Measurements from ENCODE around the gene PLB1.

PLB1 gene

DNA sequence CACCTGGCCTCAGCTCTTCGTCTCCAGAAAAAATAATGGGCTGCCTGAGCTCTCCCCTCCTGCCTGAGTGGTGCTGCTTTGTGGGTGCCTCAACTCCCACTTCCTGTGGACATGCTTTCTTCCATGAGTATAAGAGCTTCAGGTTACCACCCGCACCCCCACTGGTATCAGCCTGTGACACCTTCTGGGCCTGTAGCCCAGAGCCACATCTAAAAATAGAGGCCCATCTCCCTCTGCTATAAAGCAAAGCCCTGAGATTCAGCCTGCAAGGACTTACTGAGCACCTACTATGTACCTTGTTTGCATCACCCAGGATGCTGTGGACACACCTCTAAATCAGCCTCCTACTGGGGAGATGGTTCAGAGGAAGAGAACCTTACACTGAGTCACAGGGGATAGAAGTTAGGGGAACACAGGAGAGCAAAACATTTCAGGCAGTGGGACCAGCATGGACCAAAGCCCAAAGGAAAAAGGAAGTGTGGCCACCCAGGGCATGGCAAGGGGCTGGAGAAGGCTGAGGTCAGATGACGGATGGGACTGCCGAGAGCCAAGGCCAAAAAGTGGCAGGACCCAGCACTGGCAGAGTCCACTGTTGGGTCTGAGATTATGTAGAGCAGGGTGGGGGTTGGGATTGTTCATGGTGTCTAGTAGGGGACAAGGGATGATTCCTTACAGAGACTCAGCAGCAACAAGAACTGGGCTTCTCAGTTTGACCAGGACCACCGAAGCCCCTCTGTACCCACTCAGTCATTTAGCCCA, 132.0 kb downstream of the PLB1 start:
- DNase-seq (ENCODE audit: low read depth), result no peak

DNA sequence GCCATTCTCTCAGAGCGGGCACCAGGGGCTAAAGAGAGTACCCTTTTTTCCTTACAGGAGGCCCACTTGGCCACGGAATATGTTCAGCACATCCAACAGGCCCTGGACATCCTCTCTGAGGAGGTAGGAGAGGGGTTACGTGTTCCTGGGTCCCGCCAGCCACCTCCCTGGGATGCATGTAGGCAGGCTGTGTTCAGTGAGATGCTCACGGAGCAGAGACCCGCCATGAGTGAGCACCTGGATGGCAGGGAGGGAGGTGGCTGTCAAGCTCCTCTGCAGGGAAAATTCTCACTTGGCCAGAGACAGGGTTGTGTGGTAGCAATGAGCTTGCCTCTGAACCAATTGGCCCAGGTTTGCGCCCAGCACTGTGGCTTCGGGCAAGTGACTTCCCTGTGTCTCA, 132.6 kb downstream of the PLB1 start:
- DNase-seq (ENCODE audit: low read depth), result no peak

- DNase-seq (ENCODE audit: low read depth), result no peak
Observed at GRCh38 chr2:28628987-28629386, 133.1 kb downstream of the PLB1 start.

- no peak for DNase-seq (ENCODE audit: low read depth)
Observed at GRCh38 chr2:28629910-28630309, 134.1 kb downstream of the PLB1 start.

DNA sequence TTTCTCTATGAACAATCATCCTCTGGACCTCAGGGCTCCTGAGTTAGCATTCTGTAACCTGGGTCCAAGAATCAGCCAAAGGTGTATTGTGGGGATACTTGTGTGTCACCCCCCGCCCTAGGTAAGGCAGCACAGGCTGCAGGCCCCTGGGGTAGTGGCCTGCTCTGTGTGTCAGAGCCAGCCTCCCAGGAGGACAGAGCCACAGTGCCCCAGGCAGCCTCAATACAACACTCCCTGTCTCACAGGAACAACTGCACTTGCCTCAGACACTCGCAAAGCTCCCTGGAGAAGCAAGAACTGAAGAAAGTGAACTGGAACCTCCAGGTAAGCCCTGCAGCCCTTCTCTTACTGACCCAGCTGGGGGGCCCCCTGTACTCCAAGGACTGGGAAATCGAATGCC, 134.5 kb downstream of the PLB1 start:
- DNase-seq (ENCODE audit: low read depth), result no peak

DNA sequence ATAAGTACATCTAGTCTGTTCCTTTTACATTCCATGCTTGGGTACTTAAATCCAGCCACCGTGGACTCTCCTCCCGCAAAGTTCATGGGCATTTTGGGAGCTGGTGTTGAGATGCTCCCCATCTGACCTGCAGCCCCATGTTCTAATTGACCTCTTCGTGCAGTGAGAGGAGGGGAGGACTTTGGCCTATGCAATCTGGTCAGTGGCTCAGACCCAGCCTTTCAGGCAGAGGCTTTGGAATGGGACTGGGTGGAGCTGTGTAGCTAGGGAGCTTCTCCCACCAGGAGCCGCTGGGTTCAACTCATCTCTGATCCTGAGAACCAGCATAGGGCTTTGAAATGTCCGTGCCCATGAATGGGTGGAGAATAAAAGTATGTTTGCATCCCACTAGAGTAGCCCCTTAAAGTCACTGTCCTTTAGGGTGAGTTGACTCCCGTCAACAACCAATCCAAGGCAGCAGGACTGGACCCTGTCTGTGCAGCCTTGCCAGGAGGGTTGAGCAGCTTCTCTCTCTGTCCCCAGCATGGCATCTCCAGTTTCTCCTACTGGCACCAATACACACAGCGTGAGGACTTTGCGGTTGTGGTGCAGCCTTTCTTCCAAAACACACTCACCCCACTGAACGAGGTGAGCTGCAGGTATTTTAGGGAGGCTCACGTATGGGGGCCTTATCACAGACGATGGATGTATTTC, 135.8 kb downstream of the PLB1 start:
- DNase-seq (ENCODE audit: low read depth), result no peak

GRCh38 chr2:28632791-28633190, 136.9 kb downstream of the PLB1 start:
- no peak for DNase-seq (ENCODE audit: low read depth)

DNA sequence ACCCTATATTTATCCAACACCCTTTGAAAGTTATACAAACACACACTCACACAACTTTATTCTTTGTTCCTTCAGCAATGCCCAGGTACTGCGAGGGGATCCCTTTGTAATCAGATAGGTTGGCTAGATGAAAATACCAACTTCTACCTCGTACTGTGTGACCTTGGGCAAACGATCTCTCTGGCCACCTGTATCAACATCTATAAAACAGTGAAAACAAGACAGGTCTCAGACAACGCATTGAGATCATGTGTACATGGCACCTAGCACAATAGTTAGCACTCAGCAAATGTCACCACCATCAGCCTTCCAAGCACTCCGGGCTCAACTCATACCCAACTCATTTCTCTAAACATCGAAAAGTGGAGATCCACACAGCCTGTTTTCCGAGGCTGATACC, 137.3 kb downstream of the PLB1 start:
- DNase-seq (ENCODE audit: low read depth), result no peak

DNA sequence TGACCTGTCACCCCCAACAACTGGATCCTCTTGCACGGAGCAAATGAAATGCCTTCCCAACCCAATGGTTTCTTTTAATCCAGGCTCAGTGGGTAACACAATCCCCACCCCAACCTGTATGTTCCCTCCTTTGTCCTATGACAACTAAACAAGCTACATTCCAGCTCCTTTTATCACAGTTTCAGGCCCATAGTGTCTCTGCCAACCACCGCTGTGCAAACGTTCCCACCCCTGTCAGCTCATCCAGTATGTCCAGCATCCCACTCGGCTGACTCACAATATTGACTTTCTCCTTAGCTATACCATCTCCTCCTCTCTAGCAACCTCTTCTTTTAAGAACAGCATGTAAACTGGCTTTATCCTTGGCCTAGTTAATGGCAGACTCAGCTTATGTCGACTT, 137.9 kb downstream of the PLB1 start:
- no peak for DNase-seq (ENCODE audit: low read depth)

GRCh38 chr2:28635191-28635611, 139.3 kb downstream of the PLB1 start:
- no peak for DNase-seq (ENCODE audit: low read depth)

GRCh38 chr2:28636491-28636890, 140.6 kb downstream of the PLB1 start:
- no peak for DNase-seq (ENCODE audit: low read depth)

GRCh38 chr2:28637066-28638047, 141.5 kb downstream of the PLB1 start:
- no peak for DNase-seq (ENCODE audit: low read depth)

DNA sequence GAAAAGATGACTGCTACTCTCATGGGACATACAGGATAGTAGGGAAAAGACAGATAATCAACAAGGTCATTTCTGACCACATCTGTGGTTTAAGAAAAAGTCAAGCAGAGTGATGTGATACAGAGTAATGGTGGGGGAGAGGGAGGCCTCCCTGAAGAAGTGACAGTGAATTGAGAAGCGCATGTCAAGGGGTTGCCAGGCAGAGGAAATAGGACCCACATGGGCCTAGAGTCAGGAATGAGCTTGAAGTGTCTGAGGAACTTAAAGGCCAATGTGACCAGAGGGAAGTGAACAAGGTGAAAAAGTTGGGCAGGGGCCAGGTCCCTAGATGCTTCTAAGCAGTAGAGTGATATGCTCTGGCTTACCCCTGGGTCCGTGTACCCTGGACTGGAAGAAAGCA, 142.2 kb downstream of the PLB1 start:
- DNase-seq (ENCODE audit: low read depth), result no peak

DNA sequence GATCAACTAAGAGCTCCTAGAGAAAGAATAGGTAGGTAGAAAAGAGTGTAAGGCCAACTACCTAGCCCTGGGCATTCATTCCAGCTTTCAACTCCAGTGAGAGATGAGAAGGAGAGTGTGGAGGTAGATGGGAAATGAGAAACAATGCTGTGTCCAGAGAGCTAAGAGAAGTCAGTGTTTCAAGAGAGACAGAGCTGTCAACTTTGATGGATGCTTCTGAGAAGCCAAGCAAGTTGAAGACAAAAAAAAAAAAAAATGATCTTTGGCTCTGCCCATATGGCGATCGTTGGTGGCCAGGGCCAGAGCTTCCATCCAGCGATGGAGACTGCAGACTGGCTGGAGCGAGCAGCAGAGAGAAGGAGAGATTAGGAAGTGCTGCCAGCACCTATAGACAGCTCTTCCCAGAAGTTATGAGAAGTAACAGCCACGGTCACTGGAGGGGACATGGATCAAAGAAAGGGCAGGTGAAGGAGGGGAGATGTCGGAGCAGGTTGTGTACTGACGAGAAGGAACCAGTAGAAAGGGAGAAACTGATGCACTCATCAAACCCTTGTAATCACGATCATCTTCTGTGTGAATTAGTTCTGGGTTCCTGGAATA, 143.3 kb downstream of the PLB1 start:
- DNase-seq (ENCODE audit: low read depth), result no peak

DNA sequence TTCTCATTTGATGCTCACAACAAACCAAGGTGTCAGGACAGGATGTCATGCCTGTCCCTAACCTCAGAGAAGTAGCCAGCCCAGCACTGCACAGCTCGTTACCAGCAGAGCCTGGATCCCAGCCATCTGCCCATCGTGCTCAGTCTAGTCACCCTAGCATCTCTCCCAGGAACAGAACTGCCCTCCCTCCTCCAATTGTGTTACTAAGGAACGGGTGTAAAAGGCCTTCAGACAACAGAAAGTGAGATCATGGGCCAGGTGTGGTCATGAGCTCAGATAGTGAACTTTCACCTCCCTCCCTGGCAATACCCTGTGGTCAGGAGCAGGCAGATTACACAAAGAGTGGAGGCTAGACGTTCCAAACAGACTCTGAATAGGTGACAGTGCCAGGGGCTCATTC, 144.0 kb downstream of the PLB1 start:
- no peak for DNase-seq (ENCODE audit: low read depth)

DNA sequence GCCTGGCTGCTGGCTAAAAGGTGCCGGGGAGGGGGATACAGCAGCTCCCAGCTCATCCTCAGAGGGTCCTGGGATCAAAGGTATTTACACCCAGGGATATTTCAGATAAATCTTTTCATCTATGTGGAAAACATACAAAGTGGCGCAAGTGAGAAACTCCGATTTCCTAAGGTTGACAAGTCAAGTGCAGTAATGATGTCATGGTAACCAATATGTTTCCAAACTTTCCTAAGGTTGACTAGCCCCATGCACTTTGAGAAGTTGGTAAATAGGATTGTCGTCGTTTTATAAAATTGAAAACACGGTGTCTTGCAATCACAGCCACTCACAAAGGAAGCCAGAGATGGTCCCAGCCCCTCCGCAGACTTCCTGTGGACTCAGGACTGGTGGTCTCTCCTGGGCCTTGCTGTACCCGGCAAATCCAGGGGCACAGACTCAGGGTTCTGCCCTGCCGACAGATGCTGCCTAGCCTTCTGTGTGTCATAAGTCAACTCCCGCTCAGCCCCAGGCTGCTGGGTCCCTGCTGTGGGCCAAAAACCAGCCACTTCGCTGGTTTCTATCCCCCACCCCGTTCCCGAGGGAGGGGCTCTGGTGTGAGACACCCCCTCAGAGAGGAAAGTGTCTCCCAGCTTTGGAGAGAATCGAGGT, 144.5 kb downstream of the PLB1 start:
- no peak for DNase-seq (ENCODE audit: low read depth)

DNA sequence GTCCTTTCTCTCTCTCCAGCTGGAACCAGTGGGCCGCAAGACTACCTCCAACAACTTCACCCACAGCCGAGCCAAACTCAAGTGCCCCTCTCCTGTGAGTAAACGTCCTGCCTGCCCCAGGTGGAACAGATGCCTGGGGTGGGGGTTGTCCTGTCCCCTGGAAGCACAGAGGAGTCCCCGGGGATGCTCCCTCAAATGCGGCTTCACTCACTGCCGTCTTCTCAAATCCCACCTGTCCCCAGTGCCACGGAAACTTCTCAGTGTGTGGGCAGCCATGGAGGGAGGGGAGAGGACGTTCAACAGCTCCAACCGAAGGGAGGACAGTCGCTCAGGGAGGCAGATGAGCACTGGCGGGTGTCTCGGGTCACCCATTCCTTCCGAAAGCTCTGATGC, 145.0 kb downstream of the PLB1 start:
- DNase-seq (ENCODE audit: low read depth), result no peak

DNA sequence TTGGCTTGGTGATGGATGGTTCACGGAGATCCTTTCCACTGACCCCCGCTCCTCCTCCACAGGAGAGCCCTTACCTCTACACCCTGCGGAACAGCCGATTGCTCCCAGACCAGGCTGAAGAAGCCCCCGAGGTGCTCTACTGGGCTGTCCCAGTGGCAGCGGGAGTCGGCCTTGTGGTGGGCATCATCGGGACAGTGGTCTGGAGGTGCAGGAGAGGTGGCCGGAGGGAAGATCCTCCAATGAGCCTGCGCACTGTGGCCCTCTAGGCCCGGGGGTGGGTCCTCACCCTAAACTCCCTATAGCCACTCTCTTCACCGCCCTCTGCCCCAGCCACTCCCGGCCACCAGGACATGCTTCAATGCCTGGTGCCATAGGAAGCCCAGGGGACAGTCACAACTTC, 146.9 kb downstream of the PLB1 start:
- no peak for DNase-seq (ENCODE audit: low read depth)

GRCh38 chr2:28643327-28643726, 147.5 kb downstream of the PLB1 start:
- DNase-seq (ENCODE audit: low read depth), result no peak

DNA sequence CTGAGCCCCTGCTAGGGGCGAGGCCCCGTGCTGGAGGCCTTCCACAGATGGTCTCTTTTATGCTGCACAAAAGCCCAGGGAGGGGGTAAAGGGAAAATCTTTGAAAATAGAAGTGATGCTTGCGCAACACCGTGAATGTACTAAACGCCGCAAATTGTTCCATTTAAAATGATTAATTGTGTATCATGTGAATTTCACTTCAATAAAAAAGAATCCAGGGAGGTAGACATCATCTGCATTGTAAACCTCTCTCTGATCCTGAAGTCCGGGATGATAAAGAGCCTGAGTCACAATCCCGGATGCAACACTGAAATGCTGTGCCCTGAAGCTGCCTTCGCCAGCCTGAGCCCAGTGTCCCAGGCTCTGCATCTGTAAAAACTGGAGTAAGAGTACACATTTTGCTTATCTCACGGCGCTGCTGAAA, 148.1 kb downstream of the PLB1 start:
- DNase-seq (ENCODE audit: low read depth), result no peak

DNA sequence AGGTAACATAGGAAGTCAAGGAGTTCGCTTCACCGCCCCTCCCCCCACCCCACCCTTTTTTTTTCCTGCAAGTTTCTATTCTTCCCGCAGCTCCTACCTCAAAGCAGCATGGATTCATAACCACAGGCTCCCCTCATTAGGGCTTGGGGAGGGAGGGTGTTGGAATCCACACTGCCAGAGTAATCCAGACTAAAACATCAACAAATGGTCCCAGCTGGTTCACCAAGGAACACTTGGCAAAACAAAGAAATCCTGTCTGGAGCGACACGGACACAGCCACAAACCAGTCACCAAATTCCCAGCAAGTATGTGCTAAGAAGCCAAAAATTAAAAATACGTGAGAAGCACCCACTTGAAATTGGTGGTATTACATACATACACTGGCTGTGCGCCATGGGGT, 148.9 kb downstream of the PLB1 start:
- no peak for DNase-seq (ENCODE audit: low read depth)

DNA sequence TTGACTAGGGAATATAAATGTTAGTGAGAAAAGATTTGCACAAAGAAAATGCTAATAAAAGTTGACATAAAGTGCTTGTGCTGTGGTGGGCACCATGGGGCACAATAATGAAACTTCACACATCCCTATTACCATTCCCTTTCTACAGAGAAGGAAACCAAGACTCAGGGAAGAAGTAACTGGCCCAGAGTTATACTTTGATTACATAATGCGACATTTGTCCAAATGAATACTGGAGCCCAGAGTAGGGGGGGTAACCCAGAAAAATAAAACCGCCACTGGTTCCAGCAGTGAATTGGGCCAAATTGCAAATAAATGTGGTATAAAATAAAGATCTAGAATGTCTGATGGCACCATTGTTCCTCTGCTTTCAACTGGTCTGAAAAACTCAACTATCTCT, 149.7 kb downstream of the PLB1 start:
- DNase-seq (ENCODE audit: low read depth), result no peak
